ENCODE measurements around the gene MADD. TPM values are rescaled to one million over a fixed set of nuclear protein-coding genes. Genes with fewer than 3 reads are reported as not detected.

Gene MADD
- total RNA-seq, 1 donor from 2014 or later, result 29.6 TPM

- H3K27ac Mint-ChIP-seq (ENCODE audit: unreplicated experiment), result no peak overlapping the region
- no peaks in the 10 kb centered on the region for H3K9me3 Mint-ChIP-seq (ENCODE audit: low read depth)
- H3K36me3 Mint-ChIP-seq (ENCODE audit: low read depth), result peaks cover 40% of the 10 kb centered on the region
- no peak overlapping the region for H3K4me3 Mint-ChIP-seq (ENCODE audit: unreplicated experiment)
- H3K27me3 Mint-ChIP-seq (ENCODE audit: low read depth), result no peaks in the 10 kb centered on the region
- peaks cover 3% of the 10 kb centered on the region for H3K4me1 Mint-ChIP-seq (ENCODE audit: low read depth)
- TF ChIP-seq CTCF (IDR thresholded peaks at IDR 0.05), result no peak
- no peak for DNase-seq (ENCODE audit: low spot score)
Observed at GRCh38 chr11:47239852-47240251, 30.1 kb upstream of the MADD start.

- Mint-ChIP-seq H3K4me1 (ENCODE audit: low read depth) (peaks cover 3% of the 10 kb centered on the region), H3K4me3 (ENCODE audit: unreplicated experiment) (no peak overlapping the region), H3K27ac (ENCODE audit: unreplicated experiment) (peak overlapping the region; percentile 46), H3K9me3 (ENCODE audit: low read depth) (no peaks in the 10 kb centered on the region), H3K27me3 (ENCODE audit: low read depth) (no peaks in the 10 kb centered on the region), H3K36me3 (ENCODE audit: low read depth) (peaks cover 37% of the 10 kb centered on the region)
- TF ChIP-seq CTCF (IDR thresholded peaks at IDR 0.05), result no peak
- DNase-seq (ENCODE audit: low spot score), result no peak
Observed at GRCh38 chr11:47241841-47242301, 28.1 kb upstream of the MADD start.

DNA sequence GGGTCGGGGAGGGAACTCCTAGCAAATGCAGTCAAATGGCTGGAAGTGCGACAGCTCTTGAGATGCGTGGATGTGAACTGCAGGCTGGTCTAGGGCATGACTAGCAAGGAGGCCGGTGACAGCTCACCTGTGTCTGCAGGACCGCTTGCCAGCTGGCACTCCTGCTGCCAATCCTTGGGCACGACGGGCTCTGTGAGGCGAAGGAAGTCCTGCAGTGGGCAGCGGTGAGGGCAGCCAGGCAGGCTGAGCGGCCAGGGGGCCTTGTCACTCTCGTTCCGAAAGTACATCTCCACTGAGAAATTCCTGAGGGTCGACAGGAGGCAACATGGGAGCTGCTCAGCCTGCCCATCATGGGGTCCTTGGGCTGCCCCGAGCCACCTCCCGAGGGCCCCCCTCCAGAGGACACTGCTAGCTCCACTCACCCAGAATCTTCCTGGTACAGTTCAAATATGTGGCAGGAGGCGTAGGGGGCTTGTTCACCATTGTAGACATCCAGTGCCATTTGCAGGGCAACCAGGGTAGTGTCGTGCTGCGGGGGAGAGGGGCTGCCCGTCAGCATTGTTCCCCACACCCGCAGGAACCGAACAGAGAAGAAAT lies 27.2 kb upstream of the MADD start:
- peaks cover 35% of the 10 kb centered on the region for H3K36me3 Mint-ChIP-seq (ENCODE audit: low read depth)
- no peak overlapping the region for H3K4me3 Mint-ChIP-seq (ENCODE audit: unreplicated experiment)
- H3K9me3 Mint-ChIP-seq (ENCODE audit: low read depth), result no peaks in the 10 kb centered on the region
- H3K27me3 Mint-ChIP-seq (ENCODE audit: low read depth), result no peaks in the 10 kb centered on the region
- no peak overlapping the region for H3K27ac Mint-ChIP-seq (ENCODE audit: unreplicated experiment)
- no peak for DNase-seq (ENCODE audit: low spot score)
- TF ChIP-seq CTCF (IDR thresholded peaks at IDR 0.05), result no peak
- peaks cover 6% of the 10 kb centered on the region for H3K4me1 Mint-ChIP-seq (ENCODE audit: low read depth)

DNA sequence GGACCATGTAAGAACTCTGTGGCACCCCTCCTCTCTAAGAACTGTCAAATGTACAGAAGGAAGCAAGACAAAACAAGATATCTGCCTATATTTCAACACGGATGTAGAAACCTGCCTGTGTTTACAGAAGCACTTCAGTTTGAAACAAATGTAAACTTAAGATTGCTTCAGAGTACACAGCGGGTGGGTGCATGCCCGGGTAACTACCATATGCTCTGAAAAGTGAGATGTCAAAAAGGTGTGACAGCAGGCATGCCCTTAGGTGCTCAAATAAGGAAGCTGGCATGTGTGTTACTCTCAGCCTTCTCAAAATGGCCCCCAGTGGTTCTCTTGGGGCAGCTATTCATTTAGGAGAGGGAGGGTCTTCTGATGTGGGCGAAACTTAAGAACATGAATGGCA lies 26.5 kb upstream of the MADD start:
- Mint-ChIP-seq H3K4me3 (ENCODE audit: unreplicated experiment) (no peak overlapping the region), H3K27ac (ENCODE audit: unreplicated experiment) (peak overlapping the region; percentile 67), H3K9me3 (ENCODE audit: low read depth) (no peaks in the 10 kb centered on the region), H3K27me3 (ENCODE audit: low read depth) (no peaks in the 10 kb centered on the region), H3K4me1 (ENCODE audit: low read depth) (peaks cover 13% of the 10 kb centered on the region), H3K36me3 (ENCODE audit: low read depth) (peaks cover 31% of the 10 kb centered on the region)
- TF ChIP-seq CTCF (IDR thresholded peaks at IDR 0.05), result no peak
- DNase-seq (ENCODE audit: low spot score), result no peak

DNA sequence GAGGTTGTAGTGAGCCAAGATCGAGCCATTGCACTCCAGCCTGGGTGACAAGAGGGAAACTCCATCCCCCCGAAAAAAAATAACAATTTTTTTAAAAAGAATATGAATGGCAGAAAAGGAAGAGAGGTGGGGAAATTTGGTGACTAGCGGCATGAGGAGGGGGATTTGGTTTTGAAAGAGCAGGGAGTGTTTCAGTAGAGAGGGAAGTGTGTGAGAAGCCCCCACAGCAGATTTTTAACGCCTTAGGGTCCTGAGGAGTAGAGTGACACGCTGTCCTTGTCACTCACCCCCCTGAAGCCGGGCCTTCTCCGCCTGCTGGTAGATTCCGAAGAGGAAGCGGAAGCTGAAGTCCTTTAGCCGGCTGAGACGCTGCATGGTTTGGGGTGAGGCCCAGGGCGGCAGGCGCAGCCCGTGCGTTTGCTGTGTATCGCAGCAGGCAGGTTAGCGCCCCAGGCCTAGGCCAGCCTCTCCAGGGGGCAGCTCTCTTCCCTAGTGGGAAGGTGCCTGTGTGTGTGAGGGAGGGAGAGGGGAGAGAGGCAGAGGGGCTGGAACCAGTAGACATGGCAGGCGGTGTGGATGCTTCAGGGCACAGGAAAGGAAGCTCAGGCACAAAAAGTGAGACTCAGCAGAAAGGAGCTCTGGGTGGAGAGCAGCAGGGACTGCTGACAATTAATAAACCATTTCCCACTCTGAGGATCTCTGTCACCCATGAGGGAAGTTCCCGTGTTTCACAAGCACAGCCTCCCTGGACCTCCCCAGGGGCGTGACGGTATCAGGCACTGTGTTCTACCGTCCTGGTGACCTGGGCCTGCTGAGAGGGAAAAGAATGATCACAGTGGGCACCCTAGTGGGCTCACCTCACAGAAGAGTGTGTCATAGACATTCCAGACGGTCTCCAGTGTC lies 25.2 kb upstream of the MADD start:
- Mint-ChIP-seq H3K36me3 (ENCODE audit: low read depth) (peaks cover 28% of the 10 kb centered on the region), H3K9me3 (ENCODE audit: low read depth) (no peaks in the 10 kb centered on the region), H3K4me3 (ENCODE audit: unreplicated experiment) (no peak overlapping the region), H3K4me1 (ENCODE audit: low read depth) (peaks cover 19% of the 10 kb centered on the region), H3K27me3 (ENCODE audit: low read depth) (no peaks in the 10 kb centered on the region), H3K27ac (ENCODE audit: unreplicated experiment) (no peak overlapping the region)
- no peak for DNase-seq (ENCODE audit: low spot score)
- no peak for TF ChIP-seq CTCF (IDR thresholded peaks at IDR 0.05)

Measured in chondrocyte (in vitro differentiated cells).